ENCODE measurements around the gene NOL11.
"Not testable (repeated sequence)": the region's sequence is repeated elsewhere in the genome, so short reads cannot be mapped to it uniquely, and the experiment has no call there.

The NOL11 gene

DNA sequence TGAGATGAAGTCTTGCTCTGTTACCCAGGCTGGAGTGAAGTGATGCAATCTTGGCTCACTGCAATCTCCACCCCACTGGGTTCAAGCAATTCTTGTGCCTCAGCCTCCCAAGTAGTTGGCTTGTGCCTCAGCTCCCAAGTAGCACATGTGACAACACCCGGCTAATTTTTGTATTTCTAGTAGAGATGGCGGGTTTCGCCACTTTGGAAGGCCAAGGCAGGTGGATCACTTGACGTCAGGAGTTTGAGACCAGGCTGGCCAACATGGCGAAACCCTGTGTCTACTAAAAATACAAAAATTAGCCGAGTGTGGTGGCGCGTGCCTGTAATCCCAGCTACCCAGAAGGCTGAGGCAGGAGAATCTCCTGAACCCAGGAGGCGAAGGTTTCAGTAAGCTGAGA lies 39.0 kb downstream of the NOL11 start:
- not testable (repeated sequence) for DNase-seq

DNA sequence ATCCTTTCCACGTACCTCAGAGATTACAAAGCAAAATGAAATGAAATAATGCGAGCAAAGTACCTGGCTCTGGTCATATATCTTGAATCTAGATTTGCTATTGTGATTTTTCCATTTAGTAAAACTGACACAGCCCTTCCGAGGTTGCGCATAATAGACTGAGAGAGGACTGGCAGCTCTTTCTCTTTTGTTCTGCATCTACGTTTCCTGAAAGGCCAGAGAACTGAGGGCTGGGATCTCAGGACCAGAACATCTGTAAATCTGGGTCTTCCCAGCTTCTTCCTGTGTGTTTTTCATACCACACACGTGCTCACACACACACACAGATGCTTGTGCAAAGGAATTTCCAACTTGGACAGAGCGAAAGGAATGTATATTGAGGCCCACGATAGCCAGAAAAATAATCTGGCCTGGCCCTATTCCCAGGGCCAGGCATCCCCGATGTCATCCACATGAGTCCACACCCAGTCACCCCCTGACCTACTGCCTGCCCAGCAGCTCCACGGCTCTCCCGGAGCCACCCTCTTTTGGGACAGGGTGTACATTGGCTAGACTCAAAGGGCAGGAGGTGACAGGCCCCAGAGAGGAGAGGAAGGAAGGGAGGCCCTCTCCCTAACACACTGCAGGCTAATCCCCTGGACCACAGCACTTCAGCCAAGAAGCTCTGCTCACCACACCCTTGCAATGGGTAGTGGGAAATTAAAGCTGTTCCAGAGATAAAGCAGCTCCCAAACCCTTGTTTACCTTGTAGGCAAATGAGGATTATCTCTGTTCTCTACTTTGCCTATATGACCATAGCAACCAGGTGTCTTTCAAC lies 41.8 kb downstream of the NOL11 start:
- DNase-seq: peak; percentile 50

DNA sequence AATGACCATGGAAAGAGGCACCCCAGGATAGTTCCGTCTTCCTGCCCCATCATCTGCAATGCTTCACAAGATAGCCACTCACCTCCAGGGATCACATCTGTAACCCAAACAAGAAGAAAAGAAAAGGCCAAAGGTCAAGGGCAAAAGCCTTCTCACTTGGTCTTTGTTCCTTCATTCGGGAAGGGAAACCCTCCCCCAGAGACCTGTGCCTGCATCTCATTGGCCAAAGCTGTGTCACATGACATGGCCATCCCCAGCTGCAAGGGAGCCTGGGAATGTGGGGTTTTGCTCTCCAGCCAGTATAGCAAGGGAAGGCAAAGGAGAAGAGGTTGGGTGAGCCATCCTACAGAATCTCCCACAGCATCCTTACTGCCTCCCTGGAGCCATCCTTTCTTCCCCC lies 47.9 kb downstream of the NOL11 start:
- no peak for DNase-seq

DNA sequence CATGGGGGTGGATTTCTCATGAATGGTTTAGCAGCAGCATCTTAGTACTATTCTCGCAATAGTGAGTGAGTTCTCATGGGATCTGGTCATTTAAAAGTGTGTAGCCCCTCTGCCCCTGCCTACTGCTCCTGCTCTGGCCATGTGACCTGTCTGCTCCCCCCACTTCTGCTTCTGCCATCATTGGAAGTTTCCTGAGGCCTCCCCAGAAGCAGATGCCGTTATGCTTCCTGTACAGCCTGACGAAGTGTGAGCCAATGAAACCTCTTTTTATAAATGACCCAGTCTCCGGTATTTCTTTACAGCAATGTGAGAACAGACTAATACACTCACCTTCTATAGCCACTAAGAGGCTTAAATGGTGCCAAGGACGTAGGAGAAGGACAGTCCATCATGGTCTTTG lies 51.5 kb downstream of the NOL11 start:
- DNase-seq: peak; percentile 45

DNA sequence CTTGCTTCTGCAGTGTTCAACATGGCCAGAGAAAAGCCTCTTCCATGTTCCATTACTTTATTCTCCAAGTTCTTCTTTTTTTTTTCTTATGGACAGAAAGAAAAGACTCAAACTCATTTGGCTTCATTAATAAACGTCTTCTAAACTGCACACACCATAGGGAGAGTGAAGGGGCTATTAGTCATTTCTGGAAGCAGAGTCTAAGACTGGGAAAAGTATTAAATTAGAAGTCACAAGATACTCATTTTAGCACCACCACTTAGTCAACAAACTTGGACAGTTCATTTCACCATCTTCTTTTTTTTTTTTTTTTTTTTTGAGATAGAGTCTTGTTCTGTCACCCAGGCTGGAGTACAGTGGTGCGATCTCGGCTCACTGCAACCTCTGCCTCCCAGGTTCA lies 52.8 kb downstream of the NOL11 start:
- no peak for DNase-seq

DNA sequence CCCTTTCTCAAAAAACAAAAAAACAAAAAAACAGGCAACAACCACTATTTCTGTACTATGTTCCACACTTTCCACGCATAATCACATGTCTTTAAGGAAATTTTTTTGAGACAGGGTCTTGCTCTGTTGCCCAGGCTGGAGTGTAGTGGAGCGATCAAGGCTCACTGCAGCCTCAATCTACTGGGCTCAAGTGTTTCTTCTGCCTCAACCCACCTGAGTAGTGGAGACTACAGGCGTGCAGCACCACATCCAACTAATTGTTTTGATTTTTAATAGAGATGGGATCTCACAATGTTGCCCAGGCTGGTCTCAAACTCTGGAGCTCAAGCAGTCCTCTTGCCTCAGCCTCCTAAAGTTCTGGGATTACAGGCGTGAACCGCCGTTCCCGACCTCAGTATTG lies 54.9 kb downstream of the NOL11 start:
- no peak for DNase-seq

DNA sequence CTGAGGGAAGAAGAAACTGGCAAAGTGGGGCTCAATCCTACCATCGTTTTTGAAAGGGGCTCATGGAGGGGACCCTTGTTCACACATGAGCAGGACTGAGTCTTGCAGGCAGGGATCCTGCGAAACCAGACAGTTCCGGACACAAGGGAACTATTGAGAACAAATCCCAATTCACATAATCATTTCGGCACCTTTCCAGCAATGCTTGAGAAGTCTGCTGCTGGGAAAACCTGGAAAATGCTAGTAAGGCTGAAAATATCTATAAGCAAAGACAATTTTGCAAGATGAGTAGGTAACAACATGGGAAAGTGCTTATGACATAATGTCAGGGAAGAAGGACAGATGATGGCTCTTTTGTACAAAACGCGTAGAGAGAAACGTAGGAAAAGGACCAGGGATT lies 55.5 kb downstream of the NOL11 start:
- DNase-seq: no peak

DNA sequence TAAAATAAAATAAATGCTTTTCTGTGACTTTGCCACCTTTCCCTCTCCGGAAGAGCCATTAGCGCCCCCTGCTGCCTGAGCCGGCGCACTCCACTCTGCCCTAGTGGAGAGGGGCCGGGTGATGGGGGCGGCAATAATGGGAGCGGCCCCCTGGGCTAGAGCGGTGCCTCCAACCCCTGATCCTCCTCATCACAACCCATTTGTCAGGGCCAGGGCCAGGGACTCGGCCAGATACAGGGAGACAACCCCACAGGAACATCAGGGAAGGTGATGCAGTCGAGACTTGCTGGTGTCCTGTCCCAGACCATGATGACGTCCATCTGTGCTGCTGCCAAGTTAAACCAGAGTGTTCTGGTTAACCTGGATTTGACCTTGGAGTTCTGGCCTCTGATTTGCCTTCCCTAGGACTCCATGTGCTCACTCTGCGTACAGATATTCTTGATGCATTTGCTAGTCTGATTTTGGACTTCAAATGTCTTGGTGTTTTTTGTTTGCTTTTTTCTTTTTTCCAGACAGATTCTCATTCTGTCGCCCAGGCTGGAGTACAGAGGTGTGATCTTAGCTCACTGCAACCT lies 61.4 kb downstream of the NOL11 start:
- peak; percentile 74 for DNase-seq

DNA sequence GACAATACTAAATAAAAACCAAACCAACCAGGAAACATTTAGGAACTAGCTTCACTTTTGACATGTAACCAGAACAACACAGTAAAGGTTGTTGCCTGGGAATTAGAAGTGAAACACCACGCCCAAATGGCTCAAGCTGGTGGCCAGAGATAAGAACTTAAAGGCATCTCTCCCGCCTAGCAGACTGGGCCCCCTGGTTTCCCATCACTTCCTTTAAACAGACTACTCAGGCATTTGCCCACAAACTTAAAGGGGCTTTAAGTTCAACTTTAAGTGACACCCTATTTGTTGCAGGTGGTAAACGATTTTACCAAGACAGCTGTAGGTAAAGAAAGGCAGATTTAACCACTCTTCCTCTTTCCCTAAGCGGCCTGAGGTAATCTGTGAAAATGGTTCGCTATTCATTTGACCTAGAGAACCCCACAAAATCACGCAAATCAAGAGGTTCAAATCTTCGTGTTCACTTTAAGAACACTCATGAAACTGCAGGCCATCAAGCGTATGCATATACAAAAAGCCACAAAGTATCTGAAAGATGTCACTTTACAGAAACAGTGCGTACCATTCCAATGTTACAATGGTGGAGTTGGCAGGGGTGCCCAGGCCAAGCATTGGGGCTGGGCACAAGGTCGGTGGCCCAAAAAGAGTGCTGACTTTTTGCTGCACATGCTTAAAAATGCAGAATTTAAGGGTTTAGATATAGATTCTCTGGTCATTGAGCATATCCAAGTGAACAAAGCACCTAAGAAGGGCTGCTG lies 66.8 kb downstream of the NOL11 start:
- no peak for DNase-seq

DNA sequence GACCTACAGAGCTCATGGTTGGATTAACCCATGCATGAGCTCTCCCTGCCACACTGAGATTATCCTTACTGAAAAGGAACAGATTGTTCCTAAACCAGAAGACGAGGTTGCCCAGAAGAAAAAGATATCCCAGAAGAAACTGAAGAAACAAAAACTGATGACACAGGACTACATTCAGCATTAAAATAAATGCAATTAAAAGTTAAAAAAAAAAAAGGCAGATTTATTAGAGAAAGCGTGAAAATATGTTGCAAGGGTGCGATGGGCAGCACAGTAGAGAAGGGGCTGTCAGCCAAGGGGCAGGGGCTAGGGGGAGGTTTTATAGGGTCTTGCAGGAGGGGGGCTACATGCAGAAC lies 67.4 kb downstream of the NOL11 start:
- DNase-seq: no peak

DNA sequence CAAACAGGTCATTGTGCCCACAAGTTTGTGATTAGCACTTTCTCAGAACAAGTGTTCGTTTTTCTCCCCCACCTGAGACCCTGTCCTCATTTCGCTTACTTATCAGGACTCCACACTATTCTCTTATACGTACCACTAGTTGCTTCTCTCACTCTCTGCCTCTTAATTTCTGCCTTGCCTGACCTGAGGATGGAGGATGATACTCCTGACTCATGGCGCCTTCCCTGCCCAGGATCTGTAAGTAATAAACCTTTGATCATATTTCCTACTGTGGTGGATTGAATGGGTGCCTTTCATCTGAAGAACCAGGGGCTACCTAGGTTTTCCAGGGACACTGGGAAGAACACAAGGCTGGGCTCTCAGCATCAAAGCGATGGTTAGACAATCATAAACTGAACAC lies 67.8 kb downstream of the NOL11 start:
- no peak for DNase-seq
